Activated T-cell treated with anti-CD3 and anti-CD28 coated beads for 4 hours (primary cell): ENCODE measurements around the gene USP17L28.
"Not testable (repeated sequence)": the region's sequence is repeated elsewhere in the genome, so short reads cannot be mapped to it uniquely, and the experiment has no call there.

Experiments used
- DNase-seq: peaks from one replicate; pipeline ENCODE4 v3.0.0-alpha.2; 2020

USP17L28 gene

GRCh38 chr4:9348593-9348992 lies at the start of gene USP17L28:
Gene USP17L28 (plus strand): TSS chr4:9348893. CDS start chr4:9348893, 0 bp downstream.
- DNase-seq: not testable (repeated sequence)

GRCh38 chr4:9324191-9324590 lies 24.5 kb upstream of the USP17L28 start:
- not testable (repeated sequence) for DNase-seq

GRCh38 chr4:9324865-9325264 lies 23.8 kb upstream of the USP17L28 start, which contains the start of gene USP17L24:
Gene USP17L24 (plus strand): TSS chr4:9325165. CDS start chr4:9325165, 0 bp downstream.
- DNase-seq: not testable (repeated sequence)

- DNase-seq: not testable (repeated sequence)
Measured at GRCh38 chr4:9329611-9330010, 19.1 kb upstream of the USP17L28 start, which contains the start of gene USP17L25. Gene USP17L25 (plus strand): TSS chr4:9329911. CDS start chr4:9329911, 0 bp downstream.

- not testable (repeated sequence) for DNase-seq
Measured at GRCh38 chr4:9334358-9334757, 14.3 kb upstream of the USP17L28 start, which contains the start of gene USP17L26. Gene USP17L26 (plus strand): TSS chr4:9334658. CDS start chr4:9334658, 0 bp downstream.

- DNase-seq: not testable (repeated sequence)
Measured at GRCh38 chr4:9339103-9339502, 9.6 kb upstream of the USP17L28 start, which contains the start of gene USP17L5. Gene USP17L5 (plus strand): TSS chr4:9339403. CDS start chr4:9339403, 0 bp downstream.

- not testable (repeated sequence) for DNase-seq
Measured at GRCh38 chr4:9343848-9344247, 4.8 kb upstream of the USP17L28 start, which contains the start of gene USP17L27. Gene USP17L27 (plus strand): TSS chr4:9344148. CDS start chr4:9344148, 0 bp downstream.

- not testable (repeated sequence) for DNase-seq
Measured at GRCh38 chr4:9350866-9351265, 2.2 kb downstream of the USP17L28 start.

- DNase-seq: not testable (repeated sequence)
Measured at GRCh38 chr4:9353338-9353737, 4.6 kb downstream of the USP17L28 start, which contains the start of gene USP17L29. Gene USP17L29 (plus strand): TSS chr4:9353638. CDS start chr4:9353638, 0 bp downstream.

GRCh38 chr4:9362829-9363228 lies 14.1 kb downstream of the USP17L28 start, which contains the start of gene USP17L30:
Gene USP17L30 (plus strand): TSS chr4:9363129. CDS start chr4:9363129, 0 bp downstream.
- not testable (repeated sequence) for DNase-seq

- DNase-seq: not testable (repeated sequence)
Measured at GRCh38 chr4:9379881-9380280, 31.2 kb downstream of the USP17L28 start.

- peak; percentile 38 for DNase-seq
Measured at GRCh38 chr4:9381012-9381534, 32.4 kb downstream of the USP17L28 start.

- no peak for DNase-seq
Measured at GRCh38 chr4:9384126-9384525, 35.4 kb downstream of the USP17L28 start.

- not testable (repeated sequence) for DNase-seq
Measured at GRCh38 chr4:9389001-9389400, 40.3 kb downstream of the USP17L28 start.
